NB4 (cell line): ENCODE measurements around the gene CDH2.

Experiments
- POLR2A ChIP-seq: IDR thresholded peaks from 2 replicates; pipeline ENCODE4 v1.6.1; 2011; ENCODE audit warnings: mild to moderate bottlenecking; ENCODE audit not compliant: insufficient read length; ENCODE audit errors: extremely low read depth
- TF ChIP-seq, protein P1 (sequence below): IDR thresholded peaks from one replicate; pipeline ENCODE4 v1.5.1; 2012; ENCODE audit warnings: low read depth, low read length
- TF ChIP-seq, protein P2 (sequence below): IDR thresholded peaks from 2 replicates; pipeline ENCODE4 v1.6.1; 2011; ENCODE audit warnings: low read depth, low read length

DNA sequence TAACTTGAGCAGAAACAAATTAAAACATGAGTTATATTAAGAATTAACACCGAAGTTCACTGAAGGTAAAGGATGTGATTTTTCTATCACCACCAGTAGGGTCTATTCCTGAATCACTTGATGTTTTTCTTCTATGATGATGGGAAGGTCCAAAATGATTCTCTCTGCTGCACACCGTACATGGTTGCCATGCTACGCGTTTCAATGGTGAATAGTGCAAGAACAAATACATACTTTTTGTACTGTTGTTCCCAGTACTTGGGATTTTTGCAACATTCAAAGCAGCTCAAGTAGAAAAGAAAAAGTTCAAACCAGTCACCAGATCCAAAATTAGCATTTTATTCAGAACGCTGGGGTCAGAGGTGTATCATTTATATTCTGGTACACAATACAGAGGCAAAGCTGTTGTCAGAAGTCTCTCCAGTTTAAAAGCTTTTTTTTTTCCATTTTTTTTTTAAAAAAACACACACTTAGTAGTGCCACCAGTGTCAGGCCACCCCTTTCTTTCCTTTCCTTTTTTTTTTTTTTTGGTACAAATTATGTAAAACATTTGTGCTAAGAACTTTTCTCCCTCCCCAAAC lies 226.2 kb downstream of the CDH2 start:
- TF ChIP-seq, protein P1, sequence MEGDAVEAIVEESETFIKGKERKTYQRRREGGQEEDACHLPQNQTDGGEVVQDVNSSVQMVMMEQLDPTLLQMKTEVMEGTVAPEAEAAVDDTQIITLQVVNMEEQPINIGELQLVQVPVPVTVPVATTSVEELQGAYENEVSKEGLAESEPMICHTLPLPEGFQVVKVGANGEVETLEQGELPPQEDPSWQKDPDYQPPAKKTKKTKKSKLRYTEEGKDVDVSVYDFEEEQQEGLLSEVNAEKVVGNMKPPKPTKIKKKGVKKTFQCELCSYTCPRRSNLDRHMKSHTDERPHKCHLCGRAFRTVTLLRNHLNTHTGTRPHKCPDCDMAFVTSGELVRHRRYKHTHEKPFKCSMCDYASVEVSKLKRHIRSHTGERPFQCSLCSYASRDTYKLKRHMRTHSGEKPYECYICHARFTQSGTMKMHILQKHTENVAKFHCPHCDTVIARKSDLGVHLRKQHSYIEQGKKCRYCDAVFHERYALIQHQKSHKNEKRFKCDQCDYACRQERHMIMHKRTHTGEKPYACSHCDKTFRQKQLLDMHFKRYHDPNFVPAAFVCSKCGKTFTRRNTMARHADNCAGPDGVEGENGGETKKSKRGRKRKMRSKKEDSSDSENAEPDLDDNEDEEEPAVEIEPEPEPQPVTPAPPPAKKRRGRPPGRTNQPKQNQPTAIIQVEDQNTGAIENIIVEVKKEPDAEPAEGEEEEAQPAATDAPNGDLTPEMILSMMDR: no peak
- no peak for TF ChIP-seq POLR2A
- TF ChIP-seq, protein P2, sequence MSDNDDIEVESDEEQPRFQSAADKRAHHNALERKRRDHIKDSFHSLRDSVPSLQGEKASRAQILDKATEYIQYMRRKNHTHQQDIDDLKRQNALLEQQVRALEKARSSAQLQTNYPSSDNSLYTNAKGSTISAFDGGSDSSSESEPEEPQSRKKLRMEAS: no peak
